ENCODE data around the gene CFAP54.

- TF ChIP-seq, protein P1, sequence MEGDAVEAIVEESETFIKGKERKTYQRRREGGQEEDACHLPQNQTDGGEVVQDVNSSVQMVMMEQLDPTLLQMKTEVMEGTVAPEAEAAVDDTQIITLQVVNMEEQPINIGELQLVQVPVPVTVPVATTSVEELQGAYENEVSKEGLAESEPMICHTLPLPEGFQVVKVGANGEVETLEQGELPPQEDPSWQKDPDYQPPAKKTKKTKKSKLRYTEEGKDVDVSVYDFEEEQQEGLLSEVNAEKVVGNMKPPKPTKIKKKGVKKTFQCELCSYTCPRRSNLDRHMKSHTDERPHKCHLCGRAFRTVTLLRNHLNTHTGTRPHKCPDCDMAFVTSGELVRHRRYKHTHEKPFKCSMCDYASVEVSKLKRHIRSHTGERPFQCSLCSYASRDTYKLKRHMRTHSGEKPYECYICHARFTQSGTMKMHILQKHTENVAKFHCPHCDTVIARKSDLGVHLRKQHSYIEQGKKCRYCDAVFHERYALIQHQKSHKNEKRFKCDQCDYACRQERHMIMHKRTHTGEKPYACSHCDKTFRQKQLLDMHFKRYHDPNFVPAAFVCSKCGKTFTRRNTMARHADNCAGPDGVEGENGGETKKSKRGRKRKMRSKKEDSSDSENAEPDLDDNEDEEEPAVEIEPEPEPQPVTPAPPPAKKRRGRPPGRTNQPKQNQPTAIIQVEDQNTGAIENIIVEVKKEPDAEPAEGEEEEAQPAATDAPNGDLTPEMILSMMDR (IDR thresholded peaks at IDR 0.05; ENCODE audit: extremely low read depth in 1 of 2, insufficient read depth in 1 of 2, low read depth in 1 of 2, low read length in 2 of 2): no peak
- TF ChIP-seq POLR2A (IDR thresholded peaks at IDR 0.05; ENCODE audit: low read depth, low read length): no peak
- TF ChIP-seq JUN (IDR thresholded peaks at IDR 0.05; ENCODE audit: borderline replicate concordance, insufficient read depth, insufficient read length, low read depth): no peak
Measured at GRCh38 chr12:96495155-96495554, 5.8 kb downstream of the CFAP54 start.

Data from endothelial cell of umbilical vein (primary cell).